CD14-positive monocyte (primary cell): ENCODE data around the gene FAM163B. TPM values are rescaled to one million over a fixed set of nuclear protein-coding genes. Genes with fewer than 3 reads are reported as not detected.

Experiments used
- DNase-seq, 3 donors: peaks; one replicate each; pipeline ENCODE4 v3.0.0-alpha.2; 2011 to 2022
- H2AFZ ChIP-seq: 2 replicates; pipeline ENCODE4 v1.6.0; 2012; ENCODE audit warnings: mild to moderate bottlenecking, low read depth, low read length, inconsistent platforms; ENCODE audit not compliant: insufficient read depth, poor library complexity, severe bottlenecking
- H3K27ac ChIP-seq, 2 donors: 1 replicate in 1 of 2; 2 replicates in 1 of 2; pipeline ENCODE4 v1.5.1; 2012 to 2013; ENCODE audit warnings: low read length in 2 of 2, control low read depth in 1 of 2, inconsistent platforms in 1 of 2, low read depth in 1 of 2, mild to moderate bottlenecking in 1 of 2
- H3K27me3 ChIP-seq, 2 donors: one replicate each; pipeline versions ENCODE4 v1.6.0 to v1.6.1; 2011 to 2013; ENCODE audit warnings: low read length in 2 of 2; ENCODE audit not compliant: control insufficient read depth in 2 of 2, insufficient read depth in 2 of 2
- H3K36me3 ChIP-seq, 2 donors: replicated peaks in 1 of 2; 1 replicate in 1 of 2; 2 replicates in 1 of 2; pipeline versions ENCODE4 v1.5.1 to v1.6.1; 2012 to 2013; ENCODE audit warnings: low read length in 2 of 2, control low read depth in 1 of 2, inconsistent platforms in 1 of 2, mild to moderate bottlenecking in 1 of 2; ENCODE audit not compliant: insufficient read depth in 2 of 2, control insufficient read depth in 1 of 2
- H3K4me1 ChIP-seq, 2 donors: 1 replicate in 1 of 2; 2 replicates in 1 of 2; pipeline versions ENCODE4 v1.5.1 to v1.6.1; 2012 to 2013; ENCODE audit warnings: low read length in 2 of 2, control low read depth in 1 of 2, inconsistent platforms in 1 of 2, mild to moderate bottlenecking in 1 of 2, moderate library complexity in 1 of 2; ENCODE audit not compliant: insufficient read depth in 2 of 2, control insufficient read depth in 1 of 2
- H3K4me2 ChIP-seq: replicated peaks from 2 replicates; pipeline ENCODE3; 2012; ENCODE audit warnings: low read length, moderate library complexity, mild to moderate bottlenecking; ENCODE audit not compliant: poor library complexity, severe bottlenecking; ENCODE audit errors: extremely low read depth
- H3K4me3 ChIP-seq, 3 experiments: fragments of 200-600 bp in 1 of 3; sonication (generic) in 1 of 3; replicated peaks in 1 of 3; 1 replicate in 2 of 3; 2 replicates in 1 of 3; pipeline ENCODE4 v1.5.1; 2011 to 2013; ENCODE audit warnings: low read length in 3 of 3, mild to moderate bottlenecking in 3 of 3, control low read depth in 2 of 3, low read depth in 2 of 3, inconsistent platforms in 1 of 3, moderate library complexity in 1 of 3
- H3K79me2 ChIP-seq: 2 replicates; pipeline ENCODE4 v1.6.0; 2012; ENCODE audit warnings: mild to moderate bottlenecking, control low read depth, inconsistent platforms, low read length, moderate library complexity; ENCODE audit not compliant: insufficient read depth
- H3K9ac ChIP-seq: 2 replicates; pipeline ENCODE4 v1.6.0; 2017; ENCODE audit warnings: low read length, mild to moderate bottlenecking; ENCODE audit not compliant: insufficient read depth, poor library complexity, severe bottlenecking
- H3K9me3 ChIP-seq, 2 donors: replicated peaks in 1 of 2; 1 replicate in 1 of 2; 2 replicates in 1 of 2; pipeline versions ENCODE4 v1.5.1 to v1.6.1; 2012 to 2013; ENCODE audit warnings: low read length in 2 of 2, control low read depth in 1 of 2; ENCODE audit not compliant: control insufficient read depth in 1 of 2, insufficient read depth in 1 of 2
- H4K20me1 ChIP-seq: 2 replicates; pipeline ENCODE4 v1.6.0; 2012; ENCODE audit warnings: mild to moderate bottlenecking, low read length, control low read depth, moderate library complexity; ENCODE audit not compliant: insufficient read depth
- H3K27ac Mint-ChIP-seq, 7 donors: one replicate each; pipeline ENCODE4 v1.8.0; 2020; ENCODE audit warnings: mild to moderate bottlenecking in 7 of 7, mixed read lengths in 7 of 7, moderate library complexity in 6 of 7, inconsistent platforms in 2 of 7
- H3K27me3 Mint-ChIP-seq, 3 donors: one replicate each; pipeline ENCODE4 v1.8.0; 2021 to 2022; ENCODE audit warnings: low read depth in 3 of 3, mild to moderate bottlenecking in 3 of 3, mixed read lengths in 3 of 3, moderate library complexity in 3 of 3, inconsistent platforms in 1 of 3
- H3K36me3 Mint-ChIP-seq, 2 donors: one replicate each; pipeline ENCODE4 v1.8.0; 2020; ENCODE audit warnings: mixed read lengths in 2 of 2, inconsistent platforms in 1 of 2, mild to moderate bottlenecking in 1 of 2
- H3K4me1 Mint-ChIP-seq: one replicate; pipeline ENCODE4 v1.8.0; 2020; ENCODE audit warnings: mild to moderate bottlenecking, mixed read lengths
- H3K4me3 Mint-ChIP-seq, 2 donors: one replicate each; pipeline ENCODE4 v1.8.0; 2020; ENCODE audit warnings: mild to moderate bottlenecking in 2 of 2, mixed read lengths in 2 of 2, moderate library complexity in 1 of 2
- H3K9me3 Mint-ChIP-seq, 7 donors: one replicate each; pipeline ENCODE4 v1.8.0; 2020 to 2022; ENCODE audit warnings: mixed read lengths in 7 of 7, mild to moderate bottlenecking in 6 of 7, moderate library complexity in 6 of 7, inconsistent platforms in 2 of 7
- WGBS: methylation state at CpG from one replicate; pipeline ENCODE4 v1.1.5; 2013; ENCODE audit warnings: missing lambda C conversion rate; ENCODE audit not compliant: insufficient coverage; 5-methylcytosine and 5-hydroxymethylcytosine counted together
- intact Hi-C, 2 donors: fragments of 100-400 bp; cut with micrococcal nuclease; formaldehyde crosslinking; loops; one replicate each; pipeline versions ENCODE4 v1.15.0 to v1.15.1; 2023
- polyA plus RNA-seq, 3 donors: library from polyadenylated mRNA; depleted of rRNA in 1 of 3; unstranded in 2 of 3; stranded (reverse) in 1 of 3; fragments of 300-500 nt in 2 of 3; fragments of >200 nt in 1 of 3; fragmentation: Illumina TruSeq in 2 of 3; gene quantifications; 1 replicate in 2 of 3; 2 replicates in 1 of 3; pipeline ENCODE4 v1.2.3, GENCODE V29; 2012 to 2021
- TF ChIP-seq, protein P1 (sequence below): fragments of 200-600 bp; IDR thresholded peaks from one replicate; pipeline ENCODE4 v1.8.0; 2022; ENCODE audit warnings: antibody characterized with exemption, mild to moderate bottlenecking

FAM163B gene
- polyA plus RNA-seq, 3 donors: not detected

DNA sequence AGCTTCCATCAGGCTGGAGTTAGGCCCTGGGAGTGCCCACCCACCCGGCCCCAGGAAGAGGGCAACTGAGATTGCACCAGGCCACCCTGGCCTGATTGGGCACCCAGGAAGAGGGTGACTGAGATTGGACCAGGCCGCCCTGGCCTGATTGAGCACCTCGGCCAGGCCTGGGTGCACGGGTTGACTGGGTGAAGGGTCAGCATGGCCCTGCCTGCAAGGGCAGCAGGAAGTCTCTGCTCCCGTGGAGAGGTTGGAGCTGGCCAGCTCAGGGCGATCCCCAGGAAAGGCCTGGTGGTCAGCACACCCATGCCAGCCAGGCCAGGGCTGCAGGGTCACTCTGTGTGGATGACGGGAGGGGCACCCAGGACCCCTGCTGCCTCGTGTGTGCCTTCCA, 62.9 kb downstream of the FAM163B start:
- no peak for DNase-seq
- WGBS: 86% methylated on average over 7 of the region's 8 CpGs
- peaks cover 0 to 10% (median 7%) of the 10 kb centered on the region in 3 donors for H3K27me3 Mint-ChIP-seq
- no peak overlapping the region for H3K9ac ChIP-seq
- no peak overlapping the region for H2AFZ ChIP-seq
- H3K4me3 ChIP-seq: no peak overlapping the region
- H3K4me2 ChIP-seq: no peak overlapping the region
- H3K4me3 Mint-ChIP-seq: no peak overlapping the region
- H3K9me3 ChIP-seq: no peaks in the 10 kb centered on the region
- no peaks in the 10 kb centered on the region for H3K27me3 ChIP-seq
- no peak overlapping the region for H3K27ac ChIP-seq
- no peaks in the 10 kb centered on the region for H3K79me2 ChIP-seq
- H3K27ac Mint-ChIP-seq: no peak overlapping the region
- TF ChIP-seq, protein P1, sequence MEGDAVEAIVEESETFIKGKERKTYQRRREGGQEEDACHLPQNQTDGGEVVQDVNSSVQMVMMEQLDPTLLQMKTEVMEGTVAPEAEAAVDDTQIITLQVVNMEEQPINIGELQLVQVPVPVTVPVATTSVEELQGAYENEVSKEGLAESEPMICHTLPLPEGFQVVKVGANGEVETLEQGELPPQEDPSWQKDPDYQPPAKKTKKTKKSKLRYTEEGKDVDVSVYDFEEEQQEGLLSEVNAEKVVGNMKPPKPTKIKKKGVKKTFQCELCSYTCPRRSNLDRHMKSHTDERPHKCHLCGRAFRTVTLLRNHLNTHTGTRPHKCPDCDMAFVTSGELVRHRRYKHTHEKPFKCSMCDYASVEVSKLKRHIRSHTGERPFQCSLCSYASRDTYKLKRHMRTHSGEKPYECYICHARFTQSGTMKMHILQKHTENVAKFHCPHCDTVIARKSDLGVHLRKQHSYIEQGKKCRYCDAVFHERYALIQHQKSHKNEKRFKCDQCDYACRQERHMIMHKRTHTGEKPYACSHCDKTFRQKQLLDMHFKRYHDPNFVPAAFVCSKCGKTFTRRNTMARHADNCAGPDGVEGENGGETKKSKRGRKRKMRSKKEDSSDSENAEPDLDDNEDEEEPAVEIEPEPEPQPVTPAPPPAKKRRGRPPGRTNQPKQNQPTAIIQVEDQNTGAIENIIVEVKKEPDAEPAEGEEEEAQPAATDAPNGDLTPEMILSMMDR: no peak
- no peaks in the 10 kb centered on the region for H3K4me1 ChIP-seq
- H3K36me3 Mint-ChIP-seq: no peaks in the 10 kb centered on the region
- H3K9me3 Mint-ChIP-seq: no peaks in the 10 kb centered on the region
- intact Hi-C loops: no loop called here
- H3K36me3 ChIP-seq: no peaks in the 10 kb centered on the region
- no peaks in the 10 kb centered on the region for H4K20me1 ChIP-seq
- H3K4me1 Mint-ChIP-seq: no peaks in the 10 kb centered on the region

DNA sequence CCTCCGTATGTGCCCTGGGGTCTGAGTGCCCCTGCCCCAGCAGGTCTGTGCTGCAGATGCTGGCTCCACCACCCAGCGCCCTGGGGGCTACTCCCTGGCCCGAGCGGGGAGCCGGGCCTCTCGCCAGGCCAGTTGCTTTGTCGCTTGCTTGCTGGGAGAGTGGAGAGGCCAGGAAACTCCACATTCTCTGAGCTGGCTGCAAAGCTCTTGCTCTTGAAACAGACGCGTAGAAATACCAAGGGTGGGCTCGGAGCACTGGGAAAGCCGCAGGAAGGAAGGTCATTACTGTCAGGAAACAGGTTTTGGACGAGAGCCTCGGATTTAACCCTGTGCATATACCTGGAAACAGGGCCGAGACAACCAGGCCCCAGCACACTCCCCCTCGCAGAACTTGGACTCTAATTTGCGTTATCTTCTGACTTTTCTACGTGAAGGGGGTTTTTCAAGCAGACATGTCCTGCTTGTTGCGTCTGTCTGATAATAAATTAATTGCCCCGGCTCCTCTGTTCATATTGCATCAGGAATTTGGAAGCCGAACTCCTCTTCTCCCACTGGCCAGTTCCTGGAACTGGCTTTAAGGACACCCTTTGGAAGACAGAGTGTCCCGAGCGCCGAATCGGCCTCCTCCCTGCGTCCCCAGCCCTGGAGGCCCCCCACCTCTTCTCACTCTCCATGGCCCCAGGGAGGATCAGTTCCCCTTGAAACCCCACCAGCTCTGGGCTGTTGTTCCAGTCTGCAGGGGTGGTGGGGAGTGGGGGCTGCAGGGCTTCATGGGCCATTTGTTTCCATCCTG, 63.5 kb downstream of the FAM163B start:
- Histone ChIP-seq H3K4me1 (peaks cover 2 to 4% of the 10 kb centered on the region in 2 donors), H3K9me3 (no peaks in the 10 kb centered on the region), H3K27me3 (no peaks in the 10 kb centered on the region), H3K79me2 (no peaks in the 10 kb centered on the region), H3K36me3 (no peaks in the 10 kb centered on the region), H2AFZ (no peak overlapping the region), H3K4me2 (no peak overlapping the region), H3K27ac (no peak overlapping the region), H4K20me1 (no peaks in the 10 kb centered on the region), H3K4me3 (no peak overlapping the region), H3K9ac (no peak overlapping the region)
- Mint-ChIP-seq H3K36me3 (no peaks in the 10 kb centered on the region), H3K27ac (peak overlapping the region in 1 of 7 donors; percentile 31), H3K9me3 (no peaks in the 10 kb centered on the region), H3K4me1 (peaks cover 1% of the 10 kb centered on the region), H3K27me3 (peaks cover 5 to 11% (median 7%) of the 10 kb centered on the region in 3 donors), H3K4me3 (no peak overlapping the region)
- 85% methylated on average over 20 of the region's 25 CpGs for WGBS
- intact Hi-C loops: no loop called here
- DNase-seq: no peak
- TF ChIP-seq, protein P1: no peak
